Measurements from ENCODE around the gene CROCC2. TPM values are rescaled to one million over a fixed set of nuclear protein-coding genes. Genes with fewer than 3 reads are reported as not detected.

Gene CROCC2
- total RNA-seq, 4 donors from 2014 or later, result 0.07 TPM; not detected in 3

- ATAC-seq, result no peak
- intact Hi-C loops (cut with DNase I; ENCODE audit: low total_unique reads), result no loop called here
- Histone ChIP-seq H3K4me3 (no peak overlapping the region), H3K9me3 (no peaks in the 10 kb centered on the region), H3K36me3 (no peaks in the 10 kb centered on the region), H3K27me3 (no peaks in the 10 kb centered on the region), H3K4me1 (no peaks in the 10 kb centered on the region), H3K27ac (no peak overlapping the region)
- no peak for DNase-seq
- TF ChIP-seq POLR2A (IDR thresholded peaks at IDR 0.05), result no peak
- TF ChIP-seq, protein P1, sequence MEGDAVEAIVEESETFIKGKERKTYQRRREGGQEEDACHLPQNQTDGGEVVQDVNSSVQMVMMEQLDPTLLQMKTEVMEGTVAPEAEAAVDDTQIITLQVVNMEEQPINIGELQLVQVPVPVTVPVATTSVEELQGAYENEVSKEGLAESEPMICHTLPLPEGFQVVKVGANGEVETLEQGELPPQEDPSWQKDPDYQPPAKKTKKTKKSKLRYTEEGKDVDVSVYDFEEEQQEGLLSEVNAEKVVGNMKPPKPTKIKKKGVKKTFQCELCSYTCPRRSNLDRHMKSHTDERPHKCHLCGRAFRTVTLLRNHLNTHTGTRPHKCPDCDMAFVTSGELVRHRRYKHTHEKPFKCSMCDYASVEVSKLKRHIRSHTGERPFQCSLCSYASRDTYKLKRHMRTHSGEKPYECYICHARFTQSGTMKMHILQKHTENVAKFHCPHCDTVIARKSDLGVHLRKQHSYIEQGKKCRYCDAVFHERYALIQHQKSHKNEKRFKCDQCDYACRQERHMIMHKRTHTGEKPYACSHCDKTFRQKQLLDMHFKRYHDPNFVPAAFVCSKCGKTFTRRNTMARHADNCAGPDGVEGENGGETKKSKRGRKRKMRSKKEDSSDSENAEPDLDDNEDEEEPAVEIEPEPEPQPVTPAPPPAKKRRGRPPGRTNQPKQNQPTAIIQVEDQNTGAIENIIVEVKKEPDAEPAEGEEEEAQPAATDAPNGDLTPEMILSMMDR (IDR thresholded peaks at IDR 0.05 in 4 of 5, conservative IDR thresholded peaks at IDR 0.05 in 1 of 5), result no peak
- in situ Hi-C loops (cut with MboI; ENCODE audit: low sequenced_read_pairs in 4 of 4), result no loop called here
Observed at GRCh38 chr2:240864475-240864874, 41.7 kb upstream of the CROCC2 start.

- Histone ChIP-seq H3K4me3 (no peak overlapping the region), H3K4me1 (no peaks in the 10 kb centered on the region), H3K27me3 (no peaks in the 10 kb centered on the region), H3K36me3 (no peaks in the 10 kb centered on the region), H3K9me3 (no peaks in the 10 kb centered on the region), H3K27ac (no peak overlapping the region)
- ATAC-seq (no peak), DNase-seq (no peak)
- intact Hi-C loops (cut with DNase I; ENCODE audit: low total_unique reads), result no loop called here
- in situ Hi-C loops (cut with MboI; ENCODE audit: low sequenced_read_pairs in 4 of 4), result no loop called here
- TF ChIP-seq, protein P1 (IDR thresholded peaks at IDR 0.05 in 4 of 5, conservative IDR thresholded peaks at IDR 0.05 in 1 of 5), result no peak
- no peak for TF ChIP-seq POLR2A (IDR thresholded peaks at IDR 0.05)
Observed at GRCh38 chr2:240865391-240865790, 40.7 kb upstream of the CROCC2 start.

DNA sequence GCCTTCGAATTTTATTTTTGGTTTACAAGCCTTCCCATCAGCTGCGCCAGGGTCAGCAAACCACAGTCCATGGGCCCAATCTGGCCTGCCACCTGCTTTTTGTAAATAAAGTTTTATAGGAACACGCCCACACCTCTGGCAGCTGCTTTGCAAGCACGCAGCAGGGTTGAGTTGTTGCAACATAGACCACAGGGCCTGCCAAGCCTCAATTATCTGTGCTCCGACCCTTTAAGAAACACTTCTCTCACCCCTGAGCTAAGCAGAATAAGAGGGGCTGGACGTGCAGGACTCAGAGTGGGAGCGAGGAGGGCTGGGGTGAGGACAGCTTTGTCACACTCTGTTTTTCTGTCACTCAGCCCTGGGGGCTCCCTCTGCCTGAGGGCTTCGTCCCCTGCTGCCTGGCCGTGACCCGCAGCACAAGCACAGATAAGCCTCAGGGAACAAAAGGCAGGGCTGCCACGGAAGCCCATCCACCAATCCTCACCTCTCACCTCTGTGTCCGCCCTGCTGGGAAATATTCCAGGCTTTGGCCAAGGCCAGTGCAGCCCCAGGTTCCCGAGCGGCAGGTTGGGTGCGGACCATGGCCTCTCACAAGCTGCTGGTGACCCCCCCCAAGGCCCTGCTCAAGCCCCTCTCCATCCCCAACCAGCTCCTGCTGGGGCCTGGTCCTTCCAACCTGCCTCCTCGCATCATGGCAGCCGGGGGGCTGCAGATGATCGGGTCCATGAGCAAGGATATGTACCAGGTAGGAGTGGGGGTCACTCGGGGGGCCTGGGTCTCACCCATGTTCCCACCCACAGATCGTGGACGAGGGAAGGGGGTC, 37.6 kb upstream of the CROCC2 start, which contains the start of gene AGXT:
TSS of gene AGXT (plus strand) at position 539 of the 823 bp plus-strand sequence. CDS start at position 581, 42 bp downstream.
- H3K4me1 ChIP-seq, result no peaks in the 10 kb centered on the region
- intact Hi-C loops (cut with DNase I; ENCODE audit: low total_unique reads) (no loop called here), in situ Hi-C loops (cut with MboI; ENCODE audit: low sequenced_read_pairs in 4 of 4) (no loop called here)
- DNase-seq (no peak), ATAC-seq (no peak)
- H3K4me3 ChIP-seq, result no peak within 1 kb of the TSS
- TF ChIP-seq, protein P1 (IDR thresholded peaks at IDR 0.05 in 4 of 5, conservative IDR thresholded peaks at IDR 0.05 in 1 of 5), result no peak
- no peak for TF ChIP-seq POLR2A (IDR thresholded peaks at IDR 0.05)
- H3K9me3 ChIP-seq, result no peaks in the 10 kb centered on the region
- H3K27ac ChIP-seq, result no peak within 1 kb of the TSS
- H3K36me3 ChIP-seq, result no peaks in the 10 kb centered on the region
- no peaks in the 10 kb centered on the region for H3K27me3 ChIP-seq

- Histone ChIP-seq H3K27ac (no peak overlapping the region), H3K36me3 (no peaks in the 10 kb centered on the region), H3K4me3 (no peak overlapping the region), H3K27me3 (no peaks in the 10 kb centered on the region), H3K4me1 (no peaks in the 10 kb centered on the region), H3K9me3 (no peaks in the 10 kb centered on the region)
- TF ChIP-seq POLR2A (IDR thresholded peaks at IDR 0.05), result no peak
- TF ChIP-seq, protein P1 (IDR thresholded peaks at IDR 0.05 in 4 of 5, conservative IDR thresholded peaks at IDR 0.05 in 1 of 5), result no peak
- intact Hi-C loops (cut with DNase I; ENCODE audit: low total_unique reads), result no loop called here
- ATAC-seq, result no peak
- no peak for DNase-seq
- in situ Hi-C loops (cut with MboI; ENCODE audit: low sequenced_read_pairs in 4 of 4), result no loop called here
Observed at GRCh38 chr2:240869109-240869955, 36.8 kb upstream of the CROCC2 start.
